KMS-11 (cell line): ENCODE measurements around the gene KLK8.

Experiments
- H2AFZ ChIP-seq: fragments of 200-600 bp; sonication (generic); 2 replicates; pipeline ENCODE4 v1.6.1; 2016; ENCODE audit warnings: antibody characterized with exemption, mixed run types, low read depth
- H3K27ac ChIP-seq: fragments of 200-600 bp; sonication (generic); 2 replicates; pipeline ENCODE4 v1.6.1; 2016; ENCODE audit warnings: mild to moderate bottlenecking, mixed run types
- H3K27me3 ChIP-seq: fragments of 200-600 bp; sonication (generic); 2 replicates; pipeline ENCODE4 v1.6.1; 2017; ENCODE audit warnings: mild to moderate bottlenecking, low read depth, mixed run types, moderate library complexity; ENCODE audit not compliant: insufficient read depth
- H3K36me3 ChIP-seq: fragments of 200-600 bp; sonication (generic); 2 replicates; pipeline ENCODE4 v1.6.1; 2017; ENCODE audit warnings: mild to moderate bottlenecking, mixed run types; ENCODE audit not compliant: insufficient read depth
- H3K4me1 ChIP-seq: fragments of 200-600 bp; sonication (generic); 2 replicates; pipeline ENCODE4 v1.6.1; 2016; ENCODE audit warnings: mild to moderate bottlenecking, low read depth, mixed run types; ENCODE audit not compliant: poor library complexity, severe bottlenecking
- H3K4me2 ChIP-seq: fragments of 200-600 bp; sonication (generic); 2 replicates; pipeline ENCODE4 v1.7.0; 2016; ENCODE audit warnings: mild to moderate bottlenecking, mixed run types
- H3K4me3 ChIP-seq: fragments of 200-600 bp; sonication (generic); IDR thresholded peaks from 2 replicates; pipeline ENCODE4 v1.6.1; 2017; ENCODE audit warnings: low read depth, low read length, mixed read lengths; ENCODE audit not compliant: insufficient read depth
- H3K79me2 ChIP-seq: fragments of 200-600 bp; sonication (generic); 2 replicates; pipeline ENCODE4 v1.6.1; 2016; ENCODE audit warnings: low read depth, mixed run types; ENCODE audit not compliant: insufficient read depth
- H3K9ac ChIP-seq: fragments of 200-600 bp; sonication (generic); 2 replicates; pipeline ENCODE4 v1.6.1; 2016; ENCODE audit warnings: mild to moderate bottlenecking, mixed run types
- H4K20me1 ChIP-seq: fragments of 200-600 bp; sonication (generic); 2 replicates; pipeline ENCODE4 v1.6.1; 2016; ENCODE audit warnings: mild to moderate bottlenecking, mixed run types; ENCODE audit not compliant: insufficient read depth
- CTCF ChIP-seq: fragments of 200-600 bp; sonication (generic); conservative IDR thresholded peaks from 2 replicates; pipeline ENCODE4 v1.6.1; 2017; ENCODE audit warnings: low read depth, mild to moderate bottlenecking, antibody characterized with exemption, low read length, moderate library complexity, mixed read lengths

Gene KLK8

GRCh38 chr19:51019544-51019925 is 18.1 kb upstream of the KLK8 start, which contains the start of gene KLK10:
TSS of gene KLK10 (minus strand) at chr19:51019709. CDS start at chr19:51019130, 579 bp downstream.
- Histone ChIP-seq H3K4me2 (no peak within 1 kb of the TSS), H3K27me3 (peaks cover 2% of the 10 kb centered on the region; the same call in 1 of the 2 replicates), H3K4me1 (no peaks in the 10 kb centered on the region), H3K36me3 (no peaks in the 10 kb centered on the region), H3K9ac (no peak within 1 kb of the TSS), H4K20me1 (no peaks in the 10 kb centered on the region), H2AFZ (no peak within 1 kb of the TSS), H3K79me2 (no peaks in the 10 kb centered on the region), H3K4me3 (no peak within 1 kb of the TSS), H3K27ac (no peak within 1 kb of the TSS)
- no peak for TF ChIP-seq CTCF

- Histone ChIP-seq H3K36me3 (no peaks in the 10 kb centered on the region), H3K79me2 (no peaks in the 10 kb centered on the region), H3K27ac (no peak overlapping the region), H2AFZ (no peak overlapping the region), H3K9ac (no peak overlapping the region), H3K4me2 (no peak overlapping the region), H3K4me3 (no peak overlapping the region), H3K27me3 (peaks cover 2% of the 10 kb centered on the region; the same call in 1 of the 2 replicates), H4K20me1 (no peaks in the 10 kb centered on the region), H3K4me1 (no peaks in the 10 kb centered on the region)
- TF ChIP-seq CTCF: no peak
These were observed 17.5 kb upstream of the KLK8 start for GRCh38 chr19:51018745-51019543.

GRCh38 chr19:51016798-51017683 is 15.6 kb upstream of the KLK8 start:
- peak; percentile 47; the same call in 1 of the 2 replicates for TF ChIP-seq CTCF
- Histone ChIP-seq H3K4me3 (no peak overlapping the region), H3K27me3 (peaks cover 2% of the 10 kb centered on the region; the same call in 1 of the 2 replicates), H4K20me1 (no peaks in the 10 kb centered on the region), H3K4me1 (no peaks in the 10 kb centered on the region), H2AFZ (no peak overlapping the region), H3K9ac (no peak overlapping the region), H3K4me2 (no peak overlapping the region), H3K36me3 (no peaks in the 10 kb centered on the region), H3K79me2 (no peaks in the 10 kb centered on the region), H3K27ac (no peak overlapping the region)

- H3K9ac ChIP-seq: no peak overlapping the region
- TF ChIP-seq CTCF: no peak
- H3K36me3 ChIP-seq: no peaks in the 10 kb centered on the region
- no peak overlapping the region for H3K27ac ChIP-seq
- no peak overlapping the region for H3K4me3 ChIP-seq
- no peak overlapping the region for H3K4me2 ChIP-seq
- no peaks in the 10 kb centered on the region for H3K79me2 ChIP-seq
- no peak overlapping the region for H2AFZ ChIP-seq
- H3K4me1 ChIP-seq: no peaks in the 10 kb centered on the region
- H3K27me3 ChIP-seq: no peaks in the 10 kb centered on the region
- no peaks in the 10 kb centered on the region for H4K20me1 ChIP-seq
These were observed 14.4 kb upstream of the KLK8 start for GRCh38 chr19:51015691-51016267.
